GM18873 (cell line): ENCODE data around the gene ELK3.
A peak's percentile ranks its signal among the peaks of the same experiment; 100 is the strongest.

Source experiments
- ATAC-seq: cut with Tn5 transposase; IDR thresholded peaks from one replicate; pipeline ENCODE4 v1.9.1; 2021; ENCODE audit warnings: mild to moderate bottlenecking, moderate library complexity, moderate number of reproducible peaks; ENCODE audit not compliant: unreplicated experiment, low FRiP score

Gene ELK3

GRCh38 chr12:96208801-96209549, 14.8 kb downstream of the ELK3 start:
- peak; percentile 42 for ATAC-seq

- no peak for ATAC-seq
Measured at GRCh38 chr12:96210376-96211055, 16.3 kb downstream of the ELK3 start.

- ATAC-seq, result no peak
Measured at GRCh38 chr12:96211988-96212387, 17.8 kb downstream of the ELK3 start.

GRCh38 chr12:96212456-96213375, 18.5 kb downstream of the ELK3 start:
- no peak for ATAC-seq

- no peak for ATAC-seq
Measured at GRCh38 chr12:96213869-96214268, 19.7 kb downstream of the ELK3 start.

- ATAC-seq, result no peak
Measured at GRCh38 chr12:96215919-96216273, 21.7 kb downstream of the ELK3 start.

- no peak for ATAC-seq
Measured at GRCh38 chr12:96218989-96219678, 25.0 kb downstream of the ELK3 start.

- ATAC-seq, result no peak
Measured at GRCh38 chr12:96219700-96220206, 25.6 kb downstream of the ELK3 start.

GRCh38 chr12:96220902-96221301, 26.7 kb downstream of the ELK3 start:
- ATAC-seq, result no peak

- ATAC-seq, result no peak
Measured at GRCh38 chr12:96221391-96221790, 27.2 kb downstream of the ELK3 start.

- ATAC-seq, result no peak
Measured at GRCh38 chr12:96223411-96224218, 29.4 kb downstream of the ELK3 start.

- ATAC-seq, result no peak
Measured at GRCh38 chr12:96224219-96224615, 30.0 kb downstream of the ELK3 start.

GRCh38 chr12:96225044-96225855, 31.1 kb downstream of the ELK3 start:
- no peak for ATAC-seq

GRCh38 chr12:96225994-96226399, 31.8 kb downstream of the ELK3 start:
- no peak for ATAC-seq

- no peak for ATAC-seq
Measured at GRCh38 chr12:96226401-96226800, 32.2 kb downstream of the ELK3 start.

GRCh38 chr12:96226801-96227348, 32.7 kb downstream of the ELK3 start:
- no peak for ATAC-seq

GRCh38 chr12:96227365-96228106, 33.4 kb downstream of the ELK3 start:
- ATAC-seq, result no peak
